ENCODE measurements around the gene GRAMD1B. TPM values are rescaled to one million over a fixed set of nuclear protein-coding genes. Genes with fewer than 3 reads are reported as not detected.
A peak's percentile ranks its signal among the peaks of the same experiment; 100 is the strongest.

GRAMD1B gene
- total RNA-seq, 2 donors from 2014 or later = 28.8 to 39.6 TPM

- no peak overlapping the region for H3K27ac Mint-ChIP-seq
- no peaks in the 10 kb centered on the region for H3K9me3 ChIP-seq (ENCODE audit: control insufficient read depth, low read length)
Measured at GRCh38 chr11:123477205-123477907, 47.3 kb downstream of the GRAMD1B start.

GRCh38 chr11:123478352-123478987 lies 48.4 kb downstream of the GRAMD1B start:
- peak; percentile 89 for TF ChIP-seq CTCF (conservative IDR thresholded peaks at IDR 0.05)
- Mint-ChIP-seq H3K9me3 (no peaks in the 10 kb centered on the region), H3K4me3 (no peak overlapping the region), H3K36me3 (ENCODE audit: low read depth) (peaks cover 8% of the 10 kb centered on the region), H3K4me1 (peaks cover 19% of the 10 kb centered on the region), H3K27ac (no peak overlapping the region), H3K27me3 (ENCODE audit: insufficient read depth) (no peaks in the 10 kb centered on the region)
- 22 to 34% methylated on average over 3 to 5 of the region's 5 CpGs for WGBS, 2 experiments (ENCODE audit: insufficient coverage in 1 of 2, insufficient read length in 1 of 2)
- no peak overlapping the region for H3K27ac ChIP-seq (ENCODE audit: low read depth, low read length)
- peaks cover 44% of the 10 kb centered on the region for H3K36me3 ChIP-seq (ENCODE audit: control insufficient read depth, insufficient read depth, low read length)
- peaks cover 25% of the 10 kb centered on the region for H3K4me1 ChIP-seq (ENCODE audit: control insufficient read depth, insufficient read depth, low read length)
- no peak overlapping the region for H3K9ac ChIP-seq (ENCODE audit: extremely low read depth, low read length, poor library complexity, severe bottlenecking)
- H3K27me3 ChIP-seq (ENCODE audit: control insufficient read depth, insufficient read depth, low read length, poor library complexity, severe bottlenecking) = no peaks in the 10 kb centered on the region
- no peaks in the 10 kb centered on the region for H3K9me3 ChIP-seq (ENCODE audit: control insufficient read depth, low read length)
- H3K4me3 ChIP-seq (ENCODE audit: low read length) = no peak overlapping the region
- peak; percentile 90 for DNase-seq

More at GRCh38 chr11:123477205-123477907, 47.3 kb downstream of the GRAMD1B start:
- WGBS, 2 experiments (ENCODE audit: insufficient coverage in 1 of 2, insufficient read length in 1 of 2) = 89 to 90% methylated on average over 9 of the region's 9 CpGs
- TF ChIP-seq CTCF (conservative IDR thresholded peaks at IDR 0.05) = no peak
- Mint-ChIP-seq H3K36me3 (ENCODE audit: low read depth) (peaks cover 6% of the 10 kb centered on the region), H3K4me1 (peaks cover 21% of the 10 kb centered on the region), H3K27me3 (ENCODE audit: insufficient read depth) (no peaks in the 10 kb centered on the region), H3K9me3 (no peaks in the 10 kb centered on the region), H3K4me3 (no peak overlapping the region)
- H3K4me3 ChIP-seq (ENCODE audit: low read length) = no peak overlapping the region
- H3K27me3 ChIP-seq (ENCODE audit: control insufficient read depth, insufficient read depth, low read length, poor library complexity, severe bottlenecking) = no peaks in the 10 kb centered on the region
- no peak overlapping the region for H3K9ac ChIP-seq (ENCODE audit: extremely low read depth, low read length, poor library complexity, severe bottlenecking)
- peaks cover 45% of the 10 kb centered on the region for H3K36me3 ChIP-seq (ENCODE audit: control insufficient read depth, insufficient read depth, low read length)
- H3K27ac ChIP-seq (ENCODE audit: low read depth, low read length) = no peak overlapping the region
- H3K4me1 ChIP-seq (ENCODE audit: control insufficient read depth, insufficient read depth, low read length) = peaks cover 27% of the 10 kb centered on the region
- no peak for DNase-seq

GRCh38 chr11:123479048-123479837 lies 49.2 kb downstream of the GRAMD1B start:
- Mint-ChIP-seq H3K4me1 (peaks cover 19% of the 10 kb centered on the region), H3K4me3 (no peak overlapping the region), H3K27ac (no peak overlapping the region), H3K9me3 (no peaks in the 10 kb centered on the region), H3K27me3 (ENCODE audit: insufficient read depth) (no peaks in the 10 kb centered on the region), H3K36me3 (ENCODE audit: low read depth) (peaks cover 6% of the 10 kb centered on the region)
- no peak overlapping the region for H3K4me3 ChIP-seq (ENCODE audit: low read length)
- peaks cover 52% of the 10 kb centered on the region for H3K36me3 ChIP-seq (ENCODE audit: control insufficient read depth, insufficient read depth, low read length)
- H3K9ac ChIP-seq (ENCODE audit: extremely low read depth, low read length, poor library complexity, severe bottlenecking) = no peak overlapping the region
- DNase-seq = no peak
- 88 to 91% methylated on average over 12 of the region's 12 CpGs for WGBS, 2 experiments (ENCODE audit: insufficient coverage in 1 of 2, insufficient read length in 1 of 2)
- TF ChIP-seq CTCF (conservative IDR thresholded peaks at IDR 0.05) = no peak
- no peaks in the 10 kb centered on the region for H3K27me3 ChIP-seq (ENCODE audit: control insufficient read depth, insufficient read depth, low read length, poor library complexity, severe bottlenecking)
- H3K9me3 ChIP-seq (ENCODE audit: control insufficient read depth, low read length) = no peaks in the 10 kb centered on the region
- no peak overlapping the region for H3K27ac ChIP-seq (ENCODE audit: low read depth, low read length)
- H3K4me1 ChIP-seq (ENCODE audit: control insufficient read depth, insufficient read depth, low read length) = peaks cover 19% of the 10 kb centered on the region
